NCI-H748 (cell line): ENCODE measurements around the gene RNF215.
"Not testable (repeated sequence)": the region's sequence is repeated elsewhere in the genome, so short reads cannot be mapped to it uniquely, and the experiment has no call there.

Experiments used
- DNase-seq: peaks from one replicate; lab custom pipeline; 2025; ENCODE audit not compliant: unreplicated experiment; lab: John Stamatoyannopoulos, UW

The RNF215 gene

GRCh38 chr22:30421695-30422480 lies 34.7 kb upstream of the RNF215 start:
- DNase-seq, result no peak

- no peak for DNase-seq
Observed at GRCh38 chr22:30420347-30421125, 33.3 kb upstream of the RNF215 start.

DNA sequence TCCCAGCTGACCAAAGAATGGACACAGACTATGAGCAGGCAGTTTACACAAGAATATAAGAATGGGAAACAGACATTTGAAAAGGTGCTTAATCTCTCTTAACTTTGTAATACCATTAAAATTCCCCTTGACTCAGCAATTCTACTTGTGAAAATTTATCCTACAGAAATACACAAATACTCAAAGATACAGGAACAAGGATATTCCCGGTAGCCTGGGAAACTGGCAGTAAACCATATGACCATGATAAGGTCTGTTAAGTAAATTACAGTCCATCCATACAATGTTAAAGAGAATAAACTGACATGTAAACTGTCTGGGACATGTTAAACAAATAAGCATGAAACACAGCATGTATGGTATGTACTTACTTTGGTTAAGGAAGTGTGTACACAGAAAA lies 29.6 kb upstream of the RNF215 start:
- no peak for DNase-seq

GRCh38 chr22:30416403-30416802 lies 29.2 kb upstream of the RNF215 start:
- DNase-seq, result no peak

GRCh38 chr22:30414525-30415047 lies 27.4 kb upstream of the RNF215 start:
- DNase-seq, result no peak

DNA sequence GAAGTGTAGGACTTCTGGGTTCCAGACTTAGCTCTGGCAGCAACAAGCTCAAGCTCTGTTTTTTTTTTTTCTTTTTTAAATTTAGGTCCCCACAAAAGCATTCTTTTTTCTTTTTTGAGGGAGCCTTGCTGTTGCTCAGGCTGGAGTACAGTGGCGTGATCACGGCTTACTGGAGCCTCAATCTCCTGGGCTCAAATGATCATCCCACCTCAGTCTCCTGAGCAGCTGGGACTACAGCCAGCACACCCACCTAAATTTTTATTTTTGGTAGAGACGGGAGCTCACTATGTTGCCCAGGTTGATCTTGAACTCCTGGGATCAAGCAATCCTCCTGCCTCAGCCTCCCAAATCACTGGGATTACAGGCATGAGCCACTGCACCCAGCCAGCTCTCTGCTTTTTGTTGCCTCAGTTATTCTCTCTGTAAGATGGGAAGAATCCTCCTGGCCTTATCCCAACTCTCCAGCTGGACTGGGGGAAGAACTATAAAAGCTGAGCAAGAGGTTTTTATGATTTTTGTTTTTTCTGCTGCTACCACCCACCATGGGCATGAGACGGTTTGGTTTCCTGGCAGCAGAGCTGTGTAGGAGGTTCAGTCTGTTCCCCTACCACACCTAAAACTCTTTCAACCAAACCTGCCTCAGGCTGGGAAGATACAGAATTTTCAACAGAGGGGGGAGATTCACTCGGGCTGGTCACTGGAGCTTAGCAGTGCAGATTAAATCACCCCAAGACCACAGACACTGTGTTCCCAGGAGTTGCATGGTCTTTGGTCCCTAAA lies 26.7 kb upstream of the RNF215 start:
- DNase-seq, result no peak

- no peak for DNase-seq
Observed at GRCh38 chr22:30413001-30413400, 25.8 kb upstream of the RNF215 start.

DNA sequence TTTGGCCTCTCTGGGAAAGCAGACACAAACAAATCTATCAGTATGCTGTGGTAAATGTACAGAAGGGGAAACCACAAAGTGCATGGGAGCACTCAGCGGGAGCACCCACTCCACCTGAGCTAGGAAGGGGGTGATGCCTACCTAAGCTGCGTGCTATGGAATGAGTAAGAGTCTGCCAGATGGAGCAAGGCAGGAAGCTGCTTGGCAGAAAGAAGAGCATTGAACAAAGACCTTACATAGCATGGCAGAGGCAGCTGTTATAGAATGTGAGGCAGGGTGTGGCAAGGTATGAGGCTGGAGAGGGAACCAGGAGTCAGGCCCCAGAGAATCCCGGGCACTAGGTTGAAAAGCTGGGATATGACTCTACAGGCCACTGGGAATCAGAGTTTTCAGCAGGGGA lies 24.6 kb upstream of the RNF215 start:
- no peak for DNase-seq

GRCh38 chr22:30408388-30409102 lies 21.3 kb upstream of the RNF215 start:
- no peak for DNase-seq

DNA sequence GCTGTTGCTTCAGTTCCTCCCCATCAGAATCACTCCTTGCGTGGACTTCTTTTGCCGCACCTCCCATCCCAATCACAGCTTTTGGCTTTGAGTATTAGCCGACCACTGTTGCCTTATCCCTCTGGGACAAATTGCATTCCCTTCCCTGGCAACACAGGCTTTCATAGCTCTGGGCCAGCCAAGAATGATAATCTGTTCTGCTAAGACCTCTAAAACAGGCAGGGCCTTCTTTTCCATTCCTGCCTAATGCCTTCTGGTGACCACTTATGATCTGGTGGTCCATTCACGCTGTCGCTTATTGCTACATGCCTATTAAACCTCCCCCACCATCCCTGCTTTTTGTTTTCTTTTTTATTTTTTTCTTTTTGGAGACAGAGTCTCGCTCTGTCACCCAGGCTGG lies 19.2 kb upstream of the RNF215 start:
- no peak for DNase-seq

DNA sequence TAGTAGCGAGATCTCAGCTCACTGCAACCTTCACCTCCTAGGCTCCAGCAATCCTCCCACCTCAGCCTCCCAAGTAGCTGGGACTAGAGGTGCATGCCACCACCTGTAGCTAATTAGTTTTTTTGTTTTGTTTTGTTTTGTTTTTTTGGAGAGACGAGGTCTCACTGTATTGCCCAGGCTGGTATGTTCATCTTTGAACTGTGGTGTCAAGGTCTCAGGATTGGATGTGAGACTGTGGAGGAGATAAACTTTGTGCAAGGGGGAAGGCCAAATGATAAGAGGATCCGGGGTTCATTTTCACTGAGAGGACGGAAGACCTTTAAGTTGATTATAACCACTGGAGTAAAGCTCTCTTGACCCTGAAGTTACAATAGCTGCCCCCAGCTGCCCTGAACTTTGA lies 18.5 kb upstream of the RNF215 start:
- DNase-seq, result no peak

- no peak for DNase-seq
Observed at GRCh38 chr22:30404307-30404706, 17.1 kb upstream of the RNF215 start.

DNA sequence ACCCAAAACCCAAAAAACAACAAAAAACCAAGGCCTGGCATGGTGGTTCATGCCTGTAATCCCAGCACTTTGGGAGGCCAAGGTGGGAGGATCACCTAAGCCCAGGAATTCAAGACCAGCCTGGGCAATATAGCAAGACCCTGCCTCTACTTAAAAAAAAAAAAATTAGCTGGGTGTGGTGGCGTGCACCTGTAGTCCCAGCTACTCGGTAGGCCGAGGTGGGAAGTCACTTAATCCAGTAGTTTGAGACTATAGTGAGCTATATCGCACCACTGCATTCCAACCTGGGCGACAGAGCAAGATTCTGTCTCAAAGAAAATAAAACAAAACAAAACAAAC lies 15.5 kb upstream of the RNF215 start:
- not testable (repeated sequence) for DNase-seq

DNA sequence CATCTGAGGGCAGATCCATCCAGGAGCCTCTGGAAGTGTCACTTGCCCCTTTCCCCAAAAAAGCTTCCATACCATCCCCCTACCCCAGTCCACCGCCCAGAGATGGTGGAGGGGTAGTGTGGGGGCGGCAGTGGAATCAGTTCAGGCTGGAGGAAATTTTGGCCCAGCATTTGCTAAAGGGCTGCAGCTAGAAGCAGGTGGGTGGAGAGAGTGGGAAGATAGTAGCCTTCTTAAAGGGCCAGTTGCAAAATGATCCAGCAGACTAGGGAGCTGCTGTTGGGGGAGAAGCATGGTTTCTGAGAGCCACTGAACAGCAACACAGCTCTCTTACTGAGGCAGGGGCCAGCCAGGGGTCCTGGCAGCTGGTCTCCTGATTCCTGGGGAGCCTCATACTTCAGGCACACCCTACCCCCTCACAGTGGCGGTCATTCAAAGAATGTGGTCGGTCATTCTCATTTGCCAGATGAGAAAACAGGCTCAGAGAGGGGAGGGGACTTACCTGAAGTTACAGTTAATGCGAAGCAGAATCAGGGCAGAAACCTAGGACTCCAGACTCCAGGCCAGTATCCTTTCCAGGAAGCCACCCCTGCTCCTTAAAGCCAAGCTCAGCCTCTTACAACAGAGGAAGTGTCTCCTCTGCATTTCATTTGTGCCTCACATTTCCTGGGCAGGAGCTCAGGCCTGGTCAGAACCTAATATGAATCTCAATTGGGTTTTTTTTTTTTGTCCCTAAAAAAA lies 15.0 kb upstream of the RNF215 start:
- no peak for DNase-seq

DNA sequence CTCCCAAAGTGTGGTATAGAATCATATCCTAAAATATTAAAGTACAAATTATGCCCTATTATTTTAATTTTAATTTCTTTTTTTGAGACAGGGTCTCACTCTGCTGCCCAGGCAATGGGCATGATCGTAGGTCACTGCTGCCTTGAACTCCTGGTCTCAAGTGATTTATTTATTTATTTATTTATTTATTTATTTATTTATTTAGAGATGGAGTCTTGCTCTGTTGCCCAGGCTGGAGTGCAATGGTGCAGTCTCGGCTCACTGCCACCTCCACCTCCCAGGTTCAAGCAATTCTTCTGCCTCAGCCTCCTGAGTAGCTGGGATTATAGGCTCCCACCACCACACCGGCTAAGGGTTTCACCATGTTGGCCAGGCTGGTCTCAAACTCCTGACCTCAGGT lies 13.8 kb upstream of the RNF215 start:
- not testable (repeated sequence) for DNase-seq

- no peak for DNase-seq
Observed at GRCh38 chr22:30400159-30400558, 12.9 kb upstream of the RNF215 start.

- DNase-seq, result no peak
Observed at GRCh38 chr22:30399718-30400117, 12.5 kb upstream of the RNF215 start.

DNA sequence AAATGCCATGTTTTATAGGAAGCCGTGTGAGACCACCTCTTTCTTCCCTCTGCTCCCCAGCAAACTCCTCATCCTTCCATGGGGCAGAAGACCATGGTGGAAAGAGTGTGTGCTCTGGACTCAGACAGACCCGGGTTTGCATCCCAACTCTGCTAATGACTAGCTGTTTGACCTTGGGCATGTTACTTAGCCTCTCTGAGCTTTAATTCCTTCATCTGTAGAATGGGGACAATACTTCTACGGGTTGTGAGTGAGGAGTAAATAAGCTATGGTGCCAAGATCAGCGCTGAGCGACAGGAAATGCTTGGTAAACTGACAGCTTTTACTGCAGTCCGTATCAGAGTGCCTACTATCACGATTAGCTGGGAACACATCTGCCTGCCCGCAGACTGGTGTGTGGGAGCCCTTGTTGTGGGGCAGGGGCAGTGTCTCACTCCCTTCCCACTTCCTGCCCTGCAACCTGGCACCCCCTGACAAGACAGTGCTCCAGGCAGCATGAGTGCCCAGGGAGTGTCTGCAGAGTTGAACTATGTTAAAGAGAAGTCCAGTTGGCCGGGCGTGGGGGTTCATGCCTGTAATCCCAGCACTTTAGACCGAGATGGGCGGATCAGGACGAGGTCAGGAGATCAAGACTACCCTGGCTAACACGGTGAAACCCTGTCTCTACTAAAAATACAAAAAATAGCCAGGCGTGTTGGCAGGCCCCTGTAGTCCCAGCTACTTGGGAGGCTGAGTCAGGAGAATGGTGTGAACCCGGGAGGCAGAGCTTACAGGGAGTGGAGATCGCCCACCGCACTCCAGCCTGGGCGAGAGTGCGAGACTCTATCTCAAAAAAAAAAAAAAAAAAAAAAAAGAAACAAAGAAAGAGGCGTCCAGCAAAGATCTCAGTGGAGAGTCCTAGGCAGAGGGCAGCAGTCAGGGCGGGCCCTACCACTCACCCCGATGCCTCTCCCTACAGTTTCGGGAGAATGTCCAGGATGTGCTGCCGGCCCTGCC lies 11.8 kb upstream of the RNF215 start:
- no peak for DNase-seq
